Stimulated activated CD4-positive, alpha-beta T cell treated with anti-CD3 and anti-CD28 coated beads, Interleukin-15, amount 100 ng/mL, for 24 hours (primary cell): Measurements from ENCODE around the gene XAB2.

Experiments used
- DNase-seq: peaks from one replicate; pipeline ENCODE4 v3.0.0-alpha.2; 2020

XAB2 gene

DNA sequence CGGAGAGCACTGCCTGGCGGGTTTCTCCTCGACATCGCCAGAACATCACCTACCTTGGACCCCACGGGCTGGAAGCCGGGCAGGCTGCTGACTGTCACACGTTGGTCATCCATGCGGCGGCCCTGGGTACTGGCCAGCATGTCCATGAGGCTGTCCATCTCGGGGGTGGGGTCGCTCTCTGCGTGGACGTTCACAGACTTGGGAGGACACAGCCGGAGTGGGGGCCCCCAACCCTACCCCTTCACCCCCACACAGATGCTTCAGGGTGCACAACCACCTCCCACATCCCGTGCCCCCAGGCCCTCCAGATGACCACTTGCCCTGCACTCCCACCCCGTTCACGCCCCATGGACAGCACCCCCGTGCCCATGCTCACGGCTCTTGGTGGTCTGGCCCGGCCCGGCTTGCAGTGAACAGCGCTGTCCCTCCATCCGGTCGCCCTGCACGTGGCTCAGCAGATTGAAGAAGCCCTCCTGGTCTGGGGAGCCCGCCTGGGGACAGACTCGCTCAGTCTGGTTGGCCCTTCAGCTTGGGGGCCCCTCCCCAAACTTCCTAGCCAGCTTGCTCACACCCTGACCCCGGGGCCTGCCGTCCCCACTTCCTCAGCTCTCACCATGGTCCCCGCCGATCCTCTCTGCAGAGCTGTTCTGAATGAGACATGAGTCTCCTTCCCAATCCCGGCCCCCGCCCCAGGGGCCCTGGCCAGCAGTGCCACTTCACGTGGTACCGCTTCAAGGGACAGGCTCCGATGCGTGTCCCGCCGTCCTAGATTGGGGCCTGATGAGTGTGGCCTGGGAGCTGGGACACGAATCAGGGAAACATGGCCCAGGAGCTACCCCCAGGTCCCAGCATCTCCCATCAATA is 3.2 kb upstream of the XAB2 start:
- DNase-seq: no peak

DNA sequence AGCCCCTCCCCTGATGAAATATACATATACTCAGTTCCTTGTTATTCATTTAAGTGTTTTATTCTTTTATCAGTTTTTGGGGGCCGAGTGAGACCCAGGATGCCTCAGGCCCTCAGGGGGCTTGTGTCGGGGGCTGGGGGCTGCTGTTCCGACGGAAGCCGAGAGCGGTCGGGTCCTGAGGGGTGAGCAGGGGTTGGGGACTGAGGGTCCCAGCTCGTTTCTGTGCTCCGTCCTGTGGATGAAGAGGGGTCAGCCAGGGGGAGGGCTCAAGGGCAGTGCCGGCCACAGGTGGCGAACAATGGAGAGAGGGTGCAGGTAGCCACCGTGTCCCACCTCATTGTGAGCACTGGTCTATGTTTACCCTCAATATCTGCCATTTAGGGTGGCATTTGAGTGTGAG is 2.2 kb upstream of the XAB2 start:
- no peak for DNase-seq

DNA sequence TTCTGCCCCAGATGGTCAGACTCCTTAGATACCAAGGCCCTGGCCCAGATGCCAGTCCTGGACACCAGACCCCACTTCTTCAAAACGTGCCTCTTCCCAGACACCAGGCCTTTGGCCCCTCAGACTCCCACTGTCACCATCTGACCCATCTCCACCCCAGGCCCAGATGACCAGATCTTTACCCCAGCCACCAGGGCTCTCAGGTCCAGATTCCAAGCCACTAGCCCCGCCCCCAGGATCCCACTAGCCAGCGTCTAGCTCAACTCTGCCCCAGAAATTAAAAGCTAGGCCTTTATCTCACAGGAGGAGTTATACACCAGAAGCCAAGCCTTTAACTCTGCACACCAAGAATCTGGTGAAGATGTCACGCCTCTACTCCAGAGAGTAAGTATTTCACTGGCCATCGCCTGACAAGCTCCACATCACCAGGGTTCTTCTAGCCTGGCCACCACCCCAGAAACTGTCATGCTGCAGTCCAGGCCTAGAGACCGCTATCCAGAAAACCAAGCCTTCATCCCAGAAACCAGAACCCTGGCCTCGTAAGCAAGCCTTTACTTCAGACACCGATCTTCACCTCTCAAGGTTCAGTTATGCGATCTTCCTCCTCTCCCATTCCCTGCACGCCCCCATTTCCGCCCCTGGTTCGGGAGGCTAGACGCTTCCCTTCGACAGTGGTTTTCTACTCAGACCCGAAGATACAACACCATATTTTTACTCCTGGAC is 595 bp downstream of the XAB2 start:
- no peak for DNase-seq

DNA sequence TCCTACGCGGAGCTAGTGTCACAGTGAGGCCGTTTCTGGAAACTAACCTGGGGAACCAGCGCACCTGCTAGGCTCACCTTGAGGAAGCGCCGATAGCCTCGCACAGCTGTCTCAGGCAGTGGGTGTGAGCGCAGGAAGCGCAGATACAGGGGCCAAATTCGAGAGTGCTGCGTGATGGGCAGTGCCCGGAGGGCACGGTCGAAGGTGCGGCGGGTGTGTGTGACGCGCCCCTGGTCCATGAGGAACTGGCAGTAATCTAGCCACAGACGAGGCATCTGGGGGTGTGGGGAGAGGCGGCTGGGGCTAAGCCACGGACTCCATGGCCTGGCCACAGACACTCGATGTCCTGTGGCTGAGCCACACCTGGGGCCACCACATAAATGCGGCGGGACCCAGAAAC is 2.2 kb downstream of the XAB2 start:
- DNase-seq: no peak

DNA sequence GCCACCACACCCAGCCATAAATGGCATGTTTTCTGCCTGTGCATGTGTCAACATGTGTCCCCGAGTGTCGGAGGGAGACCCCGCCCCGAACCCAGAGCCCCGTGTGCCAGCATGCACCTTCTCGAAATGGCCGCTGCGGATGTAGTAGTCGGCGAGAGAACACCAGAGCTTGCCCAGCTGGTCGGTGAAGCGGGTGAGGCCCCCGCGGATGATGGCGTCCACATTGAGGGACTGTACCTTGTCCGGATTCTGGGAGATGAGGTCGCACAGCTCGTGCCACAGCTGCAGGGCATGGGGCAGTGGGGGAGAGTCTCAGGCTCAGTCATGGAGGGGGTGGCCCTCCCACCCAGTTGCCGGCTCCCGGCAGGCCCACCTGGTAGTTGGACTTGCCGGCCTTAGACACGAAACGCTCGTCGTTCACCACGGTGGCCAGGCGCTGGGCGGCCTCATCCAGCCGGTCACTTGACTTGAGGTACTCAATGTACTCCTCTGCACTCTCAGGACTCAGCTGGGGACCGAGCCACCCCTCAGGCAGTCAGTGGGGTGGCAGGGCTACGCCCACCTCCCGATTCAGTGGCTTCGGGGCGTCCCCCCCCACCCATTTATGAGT is 3.5 kb downstream of the XAB2 start:
- no peak for DNase-seq

DNA sequence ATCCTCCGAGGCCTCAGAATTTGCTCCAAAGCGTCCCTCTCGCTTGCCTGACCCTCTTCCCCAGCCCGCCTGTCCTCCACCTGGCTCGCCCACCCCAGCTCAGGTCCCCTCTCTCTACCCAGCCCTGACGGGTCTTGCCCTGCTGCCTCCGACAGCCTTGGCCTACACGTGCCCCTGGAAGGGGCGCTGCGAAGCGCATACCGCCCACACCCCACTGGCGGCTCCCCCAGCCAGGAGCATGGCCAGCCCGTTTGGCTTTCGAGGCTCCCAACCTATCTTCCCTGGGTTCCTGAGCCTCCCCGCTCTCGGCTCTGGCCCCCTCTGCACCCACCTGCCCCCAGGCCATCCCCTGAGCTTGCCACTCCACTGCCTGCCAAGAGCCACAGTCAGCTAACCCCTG is 4.5 kb downstream of the XAB2 start:
- DNase-seq: no peak

DNA sequence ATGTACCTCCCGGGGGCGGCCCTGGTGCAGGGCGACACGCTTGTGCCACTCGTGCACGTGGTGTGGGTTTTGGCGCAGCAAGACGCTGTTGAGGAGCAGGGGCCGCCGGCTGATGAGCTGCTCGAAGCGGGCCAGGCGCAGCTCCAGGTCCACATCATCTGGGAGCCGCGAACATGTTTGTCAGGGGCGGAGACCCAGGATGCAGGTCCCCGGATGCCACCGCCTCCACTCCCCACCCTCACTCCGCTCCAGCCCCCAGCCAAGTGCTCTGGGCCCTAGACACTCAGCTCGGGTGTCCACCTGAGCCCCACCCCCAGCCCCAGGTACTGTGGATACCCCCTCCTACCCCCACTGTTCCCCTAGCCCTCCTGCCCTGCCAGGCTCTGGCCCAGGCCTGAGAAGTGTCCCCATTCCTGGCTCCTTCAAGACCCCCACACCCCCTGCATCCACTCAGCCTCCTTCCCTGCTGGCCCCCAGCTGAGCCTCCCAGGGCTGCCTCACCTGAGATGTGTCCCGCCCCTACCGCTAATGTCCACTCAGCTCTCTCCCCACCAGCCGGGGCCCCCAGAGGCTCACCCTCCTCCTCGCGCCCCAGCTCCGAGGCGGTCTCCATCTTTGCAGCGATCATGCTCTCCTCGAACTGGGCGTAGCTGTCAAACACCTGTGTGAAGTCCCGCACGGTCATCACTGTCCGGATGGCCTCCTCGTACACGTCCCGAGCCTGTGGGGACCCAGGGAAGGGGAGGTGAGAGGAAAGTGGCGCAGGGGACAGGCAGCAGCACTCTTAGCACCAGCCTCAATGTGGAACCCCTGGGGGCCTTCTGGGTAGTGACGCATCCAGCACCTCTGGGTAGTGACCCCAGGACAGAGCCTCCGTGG is 5.4 kb downstream of the XAB2 start:
- DNase-seq: no peak

DNA sequence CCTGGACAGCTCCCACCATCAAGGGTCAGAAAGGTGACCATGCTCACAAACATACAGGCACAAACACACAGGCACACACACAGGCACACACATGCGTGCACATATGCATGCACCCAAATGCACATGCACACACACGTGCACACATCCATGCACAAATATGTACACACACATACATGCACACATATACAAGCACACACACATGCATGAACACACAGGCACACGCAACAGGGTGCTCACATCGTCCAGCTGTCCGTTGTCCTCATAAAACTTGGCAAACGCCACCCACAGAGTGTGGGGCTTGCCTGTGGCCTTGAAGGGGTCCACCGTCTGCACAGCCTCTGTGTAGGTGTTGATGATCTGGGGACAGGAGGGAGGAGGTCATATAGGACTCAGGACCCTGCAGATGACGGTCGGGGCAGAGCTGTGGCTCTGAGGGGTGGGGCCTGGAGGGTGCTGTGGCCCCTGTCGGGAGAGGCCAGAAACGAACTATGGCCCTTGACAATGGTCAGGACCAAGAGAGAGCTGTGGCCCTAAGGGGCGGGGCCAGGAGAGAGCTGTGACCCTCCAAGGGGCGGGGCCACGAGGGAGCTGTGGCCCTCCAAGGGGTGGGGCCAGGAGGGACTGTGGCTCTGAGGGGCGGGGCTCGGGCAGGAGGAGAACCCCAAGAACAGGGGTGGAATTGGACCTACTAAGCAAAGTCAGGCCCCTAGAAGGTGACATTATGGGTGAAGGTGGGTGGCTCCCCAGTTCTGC is 6.2 kb downstream of the XAB2 start:
- DNase-seq: peak; percentile 31

DNA sequence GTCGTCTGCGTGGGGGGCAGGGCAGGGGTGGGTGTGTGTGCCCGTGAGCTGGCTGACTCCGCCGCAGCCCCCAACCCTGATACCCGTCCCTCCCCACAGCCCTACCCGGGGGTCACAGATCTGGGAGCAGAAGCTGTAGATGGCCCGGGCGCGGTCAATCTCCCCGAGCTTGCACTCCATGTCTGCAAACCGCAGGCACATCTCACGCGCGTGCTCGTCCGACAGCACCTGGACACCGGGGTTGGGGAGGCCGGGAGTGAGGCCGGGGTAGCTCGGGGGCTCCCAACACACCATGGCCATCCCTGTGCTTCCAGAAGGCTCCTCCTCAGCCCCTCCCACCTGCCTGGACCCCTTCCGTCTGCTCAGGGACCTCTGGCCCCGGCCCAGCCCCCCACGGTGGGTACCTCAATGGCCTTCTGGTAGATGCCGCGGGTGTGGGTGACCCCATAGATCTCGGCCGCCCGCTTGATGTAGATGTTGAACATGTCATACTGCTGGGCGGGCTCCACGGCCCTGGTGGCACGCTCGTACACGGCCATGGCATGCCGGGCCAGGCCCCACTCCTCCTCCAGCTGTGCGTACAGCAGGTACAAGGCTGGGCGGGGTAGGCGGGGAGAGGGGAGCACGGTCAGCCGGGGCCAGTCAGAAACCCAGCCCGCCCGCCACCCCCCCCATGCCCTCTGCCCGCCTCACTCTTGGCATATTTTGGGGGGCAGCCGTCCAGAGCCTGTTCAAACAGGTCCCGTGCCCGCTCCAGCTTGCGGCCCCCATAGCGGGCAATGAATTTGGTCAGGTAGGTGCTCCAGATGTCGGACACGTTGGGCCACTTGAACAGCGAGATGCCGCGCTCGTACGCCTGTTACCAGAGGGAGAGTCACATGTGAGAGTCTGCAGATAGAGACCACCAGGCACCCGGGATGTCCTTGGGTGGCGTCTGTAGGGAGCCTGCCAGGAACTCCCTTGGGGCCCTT is 8.6 kb downstream of the XAB2 start:
- no peak for DNase-seq

DNA sequence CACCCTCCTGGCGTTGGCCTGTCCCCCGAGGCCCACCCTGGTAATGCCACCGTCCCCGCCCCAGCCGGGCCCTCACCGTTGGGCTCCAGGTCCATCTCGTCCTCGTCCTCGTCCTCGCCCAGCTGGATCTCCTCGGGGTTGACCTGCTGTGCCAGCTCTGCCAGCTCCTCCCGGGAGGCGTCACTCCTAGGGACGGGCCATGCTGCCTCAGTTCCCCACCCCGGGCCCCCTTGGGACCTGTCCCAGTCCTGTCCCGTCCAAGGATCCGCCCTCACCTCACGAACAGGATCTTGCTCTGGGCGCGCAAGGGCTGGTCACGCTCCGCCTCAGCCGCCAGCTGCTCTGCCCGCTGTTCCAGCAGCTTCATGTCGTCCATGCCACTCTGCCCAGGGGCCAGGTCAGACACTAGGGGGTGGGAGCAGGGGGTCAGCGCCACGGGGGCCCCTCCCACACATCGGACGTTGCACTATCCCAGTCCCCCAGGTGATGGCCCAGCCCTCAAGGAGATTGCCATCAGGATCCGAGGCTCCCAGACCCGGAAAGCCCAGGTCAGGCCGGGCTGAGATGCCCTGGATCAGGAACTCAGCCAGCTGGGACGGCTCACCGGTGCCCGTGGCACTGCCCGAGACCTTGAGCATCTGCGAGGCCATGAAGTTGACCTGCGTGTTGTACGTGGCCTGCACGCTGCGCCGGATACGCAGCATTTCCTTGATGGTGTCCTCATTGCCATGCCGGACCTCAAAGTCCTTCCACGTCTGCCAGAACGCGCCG is 9.5 kb downstream of the XAB2 start:
- DNase-seq: no peak

DNA sequence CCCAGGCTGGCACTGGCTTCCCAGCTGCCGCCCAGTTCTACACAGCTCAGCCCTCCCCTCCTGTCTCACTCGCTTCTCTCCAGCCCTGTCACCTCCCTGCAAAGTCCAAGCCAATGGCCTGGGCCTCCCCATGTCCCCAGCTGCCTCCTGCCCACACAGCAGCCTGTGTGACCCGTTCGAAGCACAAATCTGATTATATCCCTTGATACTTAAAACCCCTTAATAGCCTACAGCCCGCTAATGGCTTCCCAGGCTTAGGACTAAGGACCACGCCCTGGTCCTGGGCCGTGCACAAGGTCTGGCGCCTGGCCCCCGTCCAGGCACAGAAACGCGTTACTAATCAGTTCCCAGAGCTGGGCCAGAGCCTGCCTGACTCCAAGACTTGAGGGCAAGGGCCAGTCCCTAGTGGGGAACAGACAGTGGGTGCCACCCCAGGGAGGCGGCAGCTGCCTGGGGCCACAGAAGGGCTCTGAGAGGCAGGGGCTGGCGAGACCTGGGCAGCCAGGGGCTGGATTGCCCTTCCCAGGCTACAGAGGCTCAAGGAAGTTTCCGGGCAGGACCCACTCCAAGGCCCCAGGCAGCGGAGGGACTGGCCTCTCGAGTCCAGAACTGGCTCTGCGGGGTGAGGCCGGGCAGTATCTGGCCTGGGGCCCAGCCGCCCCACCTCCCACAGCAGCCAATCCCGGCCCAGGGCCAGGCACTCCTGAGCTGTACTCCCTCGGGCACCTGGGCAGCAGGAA is 10.4 kb downstream of the XAB2 start:
- DNase-seq: no peak

DNA sequence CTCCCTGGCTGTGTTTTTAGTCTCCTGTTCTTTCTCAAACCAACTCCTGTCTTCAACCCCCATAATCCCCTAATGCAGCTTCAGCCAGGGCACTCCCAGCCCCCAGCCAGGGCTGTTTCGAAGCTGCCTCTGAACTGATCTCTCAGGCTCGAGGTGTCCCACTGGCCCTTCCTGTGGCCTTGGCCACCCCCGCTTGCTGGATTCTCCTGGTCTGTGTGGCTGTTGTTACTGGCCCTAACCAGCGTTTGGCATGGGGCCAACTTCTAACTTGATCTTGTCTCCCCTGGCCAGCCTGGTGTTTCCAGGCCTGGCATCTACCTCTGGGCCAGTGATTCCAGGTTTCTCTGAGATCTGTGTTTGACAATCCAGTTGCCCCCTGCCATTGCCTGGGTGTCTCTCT is 11.0 kb downstream of the XAB2 start:
- no peak for DNase-seq

DNA sequence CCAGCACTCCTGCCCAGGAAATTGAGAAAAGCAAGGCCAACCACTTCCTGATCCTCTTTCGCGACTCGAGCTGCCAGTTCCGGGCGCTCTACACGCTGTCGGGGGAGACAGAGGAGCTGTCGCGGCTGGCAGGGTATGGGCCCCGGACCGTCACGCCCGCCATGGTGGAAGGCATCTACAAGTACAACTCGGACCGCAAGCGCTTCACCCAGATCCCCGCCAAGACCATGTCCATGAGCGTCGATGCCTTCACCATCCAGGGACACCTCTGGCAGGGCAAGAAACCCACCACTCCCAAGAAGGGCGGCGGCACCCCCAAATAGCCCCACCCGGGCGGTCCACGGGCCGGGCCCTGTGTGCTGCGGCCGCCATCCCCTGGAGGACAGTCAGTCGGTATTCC is 11.6 kb downstream of the XAB2 start:
- no peak for DNase-seq

DNA sequence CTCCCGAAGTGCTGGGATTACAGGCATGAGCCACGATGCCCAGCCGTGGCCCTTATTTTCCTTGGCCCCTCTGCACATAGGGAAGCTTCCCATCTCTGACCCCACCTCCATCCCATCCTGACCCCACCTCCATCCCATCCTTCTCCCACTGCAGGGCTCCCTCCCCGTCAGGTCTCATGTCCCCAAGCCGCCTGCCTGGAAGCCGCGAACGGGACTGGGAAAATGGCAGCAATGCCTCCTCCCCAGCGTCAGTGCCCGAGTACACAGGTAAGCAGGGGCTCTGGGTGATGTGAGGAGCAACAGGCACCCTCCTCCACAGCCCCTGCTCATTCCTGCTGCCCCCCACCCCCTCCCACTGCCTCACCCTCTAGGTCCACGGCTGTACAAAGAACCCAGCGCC is 12.2 kb downstream of the XAB2 start:
- no peak for DNase-seq

DNA sequence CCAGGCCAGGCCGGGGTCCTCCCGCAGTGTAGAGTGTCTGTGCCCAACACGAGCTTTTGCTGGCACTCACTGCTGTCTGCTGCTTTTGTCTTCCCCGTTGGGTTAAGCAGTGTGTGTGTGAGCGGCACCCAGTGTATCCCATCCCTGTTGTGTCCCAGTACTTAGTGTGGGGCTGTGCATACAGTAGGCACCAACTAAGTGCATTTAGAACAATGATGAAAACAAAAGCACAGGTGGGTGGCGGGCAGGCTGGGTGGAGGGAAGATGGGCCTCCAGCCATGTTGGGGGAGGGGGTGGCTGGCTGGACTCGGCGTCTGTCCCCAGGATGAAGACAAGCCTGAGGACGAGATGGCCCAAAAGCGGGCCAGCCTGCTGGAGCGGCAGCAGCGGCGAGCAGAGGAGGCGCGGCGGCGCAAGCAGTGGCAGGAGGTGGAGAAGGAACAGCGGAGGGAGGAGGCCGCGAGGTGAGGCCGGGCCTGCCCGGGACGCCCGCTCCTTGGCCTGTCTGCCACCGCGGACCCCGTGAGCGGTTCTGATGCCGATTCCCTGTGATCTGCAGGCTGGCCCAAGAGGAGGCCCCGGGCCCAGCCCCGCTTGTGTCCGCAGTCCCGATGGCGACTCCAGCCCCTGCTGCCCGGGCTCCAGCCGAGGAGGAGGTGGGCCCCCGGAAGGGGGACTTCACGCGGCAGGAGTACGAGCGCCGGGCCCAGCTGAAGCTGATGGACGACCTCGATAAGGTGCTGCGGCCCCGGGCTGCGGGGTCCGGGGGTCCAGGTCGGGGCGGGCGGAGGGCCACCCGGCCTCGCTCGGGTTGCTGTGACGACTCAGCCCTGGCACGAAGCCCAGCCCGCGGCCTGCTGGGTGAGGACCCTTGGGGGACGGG is 14.2 kb downstream of the XAB2 start:
- DNase-seq: no peak

DNA sequence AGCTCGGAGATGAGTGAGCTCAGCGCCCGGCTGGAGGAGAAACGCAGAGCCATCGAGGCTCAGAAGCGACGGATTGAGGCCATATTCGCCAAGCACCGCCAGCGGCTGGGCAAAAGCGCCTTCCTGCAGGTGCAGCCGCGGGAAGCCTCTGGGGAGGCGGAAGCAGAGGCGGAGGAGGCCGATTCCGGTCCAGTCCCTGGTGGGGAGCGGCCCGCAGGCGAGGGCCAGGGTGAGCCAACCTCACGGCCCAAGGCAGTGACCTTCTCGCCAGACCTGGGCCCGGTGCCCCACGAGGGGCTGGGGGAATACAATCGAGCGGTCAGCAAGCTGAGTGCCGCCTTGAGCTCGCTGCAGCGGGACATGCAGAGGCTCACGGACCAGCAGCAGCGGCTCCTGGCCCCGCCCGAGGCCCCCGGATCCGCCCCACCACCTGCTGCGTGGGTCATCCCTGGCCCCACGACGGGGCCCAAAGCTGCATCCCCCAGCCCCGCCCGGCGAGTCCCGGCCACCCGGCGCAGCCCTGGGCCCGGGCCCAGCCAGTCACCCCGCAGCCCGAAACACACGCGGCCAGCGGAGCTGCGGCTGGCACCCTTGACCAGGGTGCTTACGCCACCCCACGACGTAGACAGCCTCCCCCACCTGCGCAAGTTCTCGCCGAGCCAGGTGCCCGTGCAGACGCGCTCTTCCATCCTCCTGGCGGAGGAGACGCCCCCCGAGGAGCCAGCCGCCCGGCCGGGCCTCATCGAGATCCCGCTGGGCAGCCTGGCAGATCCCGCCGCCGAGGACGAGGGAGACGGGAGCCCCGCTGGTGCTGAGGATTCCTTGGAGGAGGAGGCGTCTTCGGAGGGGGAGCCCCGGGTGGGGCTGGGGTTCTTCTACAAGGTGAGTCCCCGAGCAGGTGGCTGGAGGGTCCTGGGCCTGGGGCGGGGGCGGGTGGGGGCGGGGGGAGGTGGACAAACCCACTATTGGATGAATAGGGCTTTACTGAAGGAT is 16.8 kb downstream of the XAB2 start:
- DNase-seq: no peak
